Metanephros (tissue), 2 donors: ENCODE data around the gene ZNF689. TPM values are rescaled to one million over a fixed set of nuclear protein-coding genes. Genes with fewer than 3 reads are reported as not detected.

Experiments
- small RNA-seq: library from RNA; depleted of rRNA; stranded (forward); fragments of <200 nt; gene quantifications from one replicate; pipeline ENCODE3, GENCODE V24; 2014; ENCODE audit warnings: low replicate concordance
- total RNA-seq: library from RNA; depleted of rRNA; stranded (reverse); fragments of >200 nt; gene quantifications from one replicate; pipeline ENCODE4 v1.2.3, GENCODE V29; 2014

ZNF689 gene
- 10.0 TPM for total RNA-seq

DNA sequence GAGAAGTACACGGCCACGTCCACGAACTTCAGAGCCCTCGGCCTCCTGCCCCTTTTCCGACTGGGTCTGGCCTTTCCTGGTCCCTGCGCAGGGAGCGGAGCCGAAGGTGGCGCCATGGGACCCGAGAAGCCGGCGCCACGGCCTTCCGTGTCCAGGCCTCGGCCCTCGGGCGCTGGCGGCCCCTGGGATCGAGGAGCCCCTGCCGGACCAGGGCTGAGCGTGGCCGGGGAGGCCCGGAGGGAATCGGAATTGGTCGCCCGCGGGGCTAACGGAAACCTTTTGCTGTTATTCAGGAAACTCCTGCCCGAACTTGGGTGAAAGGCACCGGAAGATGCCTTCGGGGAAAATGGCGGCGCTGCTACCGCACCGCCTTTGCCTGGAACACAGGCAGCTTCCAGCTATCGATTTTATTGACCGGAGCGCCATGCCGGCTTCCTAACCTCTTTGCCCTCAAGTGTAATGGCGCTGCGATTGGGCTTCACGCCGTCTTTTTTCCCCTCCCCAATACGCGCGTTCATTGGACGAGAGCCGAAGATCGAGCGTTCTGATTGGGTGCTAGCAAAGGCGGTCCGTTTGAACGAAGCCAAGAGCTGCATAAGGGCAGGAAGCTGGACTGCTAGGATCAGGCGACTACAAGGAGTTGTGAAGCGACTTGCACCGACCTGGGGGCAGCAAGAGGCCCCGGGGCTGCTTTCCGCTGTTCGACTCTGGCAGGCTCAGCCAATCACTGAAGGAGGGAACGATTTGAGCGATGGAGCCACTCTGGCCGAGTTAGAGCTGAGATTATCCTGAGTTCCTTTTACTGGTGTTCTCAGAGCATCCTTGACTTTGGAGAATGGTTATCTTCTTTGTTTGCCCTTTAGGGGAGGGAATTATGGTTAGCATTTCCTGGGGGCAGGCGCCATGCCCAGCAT is at the start of gene ZNF689:
Gene ZNF689 (minus strand): TSS at position 464 of the 914 bp plus-strand sequence. CDS start 348 bp downstream, at position 116.

DNA sequence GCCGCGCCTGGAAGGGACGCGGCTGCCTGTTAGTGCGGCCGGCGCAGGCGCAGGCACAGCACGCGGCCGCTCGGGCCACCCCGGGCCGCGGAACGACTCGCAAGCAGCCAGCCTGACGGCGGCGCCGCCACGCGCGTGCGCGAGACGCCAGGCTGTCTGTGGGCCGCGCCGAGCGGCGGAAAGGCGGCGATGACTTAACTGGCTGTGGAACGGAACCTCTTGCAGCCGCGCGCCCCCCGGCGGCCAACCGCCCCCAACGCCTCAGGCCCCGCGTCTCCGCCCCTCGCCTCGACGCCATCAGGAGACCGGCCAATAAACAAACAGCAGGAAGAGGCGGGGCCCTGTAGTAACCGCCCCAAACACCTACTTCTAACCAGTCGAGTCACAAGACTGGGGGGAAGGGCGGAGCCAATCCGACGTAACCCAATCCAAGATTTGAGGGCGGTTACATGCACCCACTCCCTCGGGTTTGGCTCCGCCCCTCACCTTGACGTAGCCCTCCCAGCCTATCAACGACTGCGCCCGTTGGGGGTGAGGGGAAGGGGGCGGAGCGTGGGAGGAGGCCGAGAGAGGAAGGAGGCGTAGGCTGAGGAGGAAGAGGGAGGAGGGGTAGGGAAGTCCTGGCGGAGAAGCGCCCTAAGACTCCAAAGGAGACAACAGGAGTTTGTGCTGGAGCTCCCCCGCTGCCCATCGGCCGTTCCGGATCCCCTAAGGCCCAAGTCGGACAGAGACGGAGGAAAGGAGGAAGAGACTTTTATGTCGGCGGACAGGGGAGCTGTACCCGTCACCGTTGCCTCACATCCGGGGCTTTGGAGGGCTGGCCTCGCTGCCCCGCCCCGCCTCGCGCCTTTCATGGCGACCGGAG is 47.9 kb upstream of the ZNF689 start, which contains the start of gene FBRS:
Gene FBRS (plus strand): TSS at position 566 of the 865 bp plus-strand sequence. CDS start 1,088 bp downstream, outside the sequence.

DNA sequence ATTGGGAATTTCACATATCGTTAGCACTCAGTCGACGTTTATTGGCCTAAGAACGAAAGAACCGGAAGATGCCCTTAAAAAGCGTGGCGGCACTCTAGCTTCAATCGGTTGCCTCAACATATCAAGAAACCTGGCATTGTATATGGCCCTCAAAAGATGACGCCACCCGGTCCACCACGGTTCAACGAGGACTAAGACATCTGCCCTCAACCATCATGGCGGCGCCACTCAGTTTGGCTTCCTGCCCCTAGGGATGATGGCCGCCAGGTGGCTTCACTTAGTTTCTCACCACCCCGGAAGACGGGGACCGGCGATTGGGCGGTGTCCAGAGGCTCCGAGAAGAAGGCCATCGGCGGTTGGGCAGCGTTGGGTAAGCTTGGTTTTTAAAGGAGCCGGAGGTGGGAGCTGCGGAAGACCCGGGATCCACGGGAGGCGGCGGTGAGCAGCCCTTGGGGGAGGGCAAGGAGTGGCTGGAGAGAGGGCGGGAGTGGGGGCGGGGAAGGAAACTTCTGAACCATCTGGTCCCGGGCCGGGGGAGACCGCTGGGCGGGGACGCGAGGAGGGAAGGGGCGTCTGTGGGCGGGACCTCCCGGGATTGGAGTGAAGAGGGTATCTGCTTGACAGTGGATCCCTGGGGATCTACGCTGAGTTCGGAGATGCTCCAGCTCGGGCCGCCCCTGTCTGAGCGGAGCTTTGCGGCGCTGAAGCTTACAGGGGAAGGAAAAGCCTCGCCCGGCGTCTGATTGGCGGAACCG is 40.4 kb upstream of the ZNF689 start, which contains the start of gene PRR14:
Gene PRR14 (plus strand): TSS at position 592 of the 755 bp plus-strand sequence. CDS start 686 bp downstream, outside the sequence.

DNA sequence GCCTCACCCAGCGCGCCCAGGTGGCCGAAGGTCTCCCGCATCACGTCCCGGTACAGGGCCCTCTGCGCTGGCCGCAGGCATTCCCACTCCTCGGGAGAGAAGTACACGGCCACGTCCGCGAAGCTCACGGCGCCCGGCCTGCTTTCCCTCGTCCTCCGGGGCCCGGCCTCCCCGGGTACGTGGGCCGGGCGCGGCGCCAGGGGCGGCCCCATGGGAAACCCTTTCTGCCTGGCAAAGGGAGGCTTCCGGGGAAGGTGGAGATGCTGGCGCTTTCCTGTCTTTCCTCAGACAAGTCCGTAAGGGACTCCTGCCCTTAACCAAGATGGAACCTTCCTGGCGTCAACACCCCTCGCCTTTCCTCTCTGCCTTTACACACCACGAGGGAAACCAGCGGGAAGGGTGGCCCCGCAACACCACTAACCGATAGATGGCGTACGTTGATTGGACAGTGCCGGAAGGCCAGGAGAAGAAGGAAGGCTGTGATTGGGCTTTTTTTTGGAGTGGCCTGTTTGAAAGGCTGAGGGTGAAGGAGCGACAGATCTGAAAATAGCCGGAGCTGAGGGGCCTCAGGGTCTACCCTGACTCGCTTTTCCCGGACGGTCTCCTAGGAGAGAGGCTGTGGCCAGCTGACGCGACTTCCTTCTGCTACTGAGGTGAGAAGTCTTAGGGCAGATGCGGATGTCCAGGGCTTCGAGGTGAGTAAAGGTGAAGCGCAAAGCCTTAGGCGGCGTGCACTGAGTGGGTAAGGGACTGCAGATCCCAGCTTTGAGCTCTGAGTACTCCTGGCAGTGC is 24.6 kb downstream of the ZNF689 start, which contains the start of gene ZNF785:
Gene ZNF785 (minus strand): TSS at position 298 of the 792 bp plus-strand sequence. CDS start 86 bp downstream, at position 212.

DNA sequence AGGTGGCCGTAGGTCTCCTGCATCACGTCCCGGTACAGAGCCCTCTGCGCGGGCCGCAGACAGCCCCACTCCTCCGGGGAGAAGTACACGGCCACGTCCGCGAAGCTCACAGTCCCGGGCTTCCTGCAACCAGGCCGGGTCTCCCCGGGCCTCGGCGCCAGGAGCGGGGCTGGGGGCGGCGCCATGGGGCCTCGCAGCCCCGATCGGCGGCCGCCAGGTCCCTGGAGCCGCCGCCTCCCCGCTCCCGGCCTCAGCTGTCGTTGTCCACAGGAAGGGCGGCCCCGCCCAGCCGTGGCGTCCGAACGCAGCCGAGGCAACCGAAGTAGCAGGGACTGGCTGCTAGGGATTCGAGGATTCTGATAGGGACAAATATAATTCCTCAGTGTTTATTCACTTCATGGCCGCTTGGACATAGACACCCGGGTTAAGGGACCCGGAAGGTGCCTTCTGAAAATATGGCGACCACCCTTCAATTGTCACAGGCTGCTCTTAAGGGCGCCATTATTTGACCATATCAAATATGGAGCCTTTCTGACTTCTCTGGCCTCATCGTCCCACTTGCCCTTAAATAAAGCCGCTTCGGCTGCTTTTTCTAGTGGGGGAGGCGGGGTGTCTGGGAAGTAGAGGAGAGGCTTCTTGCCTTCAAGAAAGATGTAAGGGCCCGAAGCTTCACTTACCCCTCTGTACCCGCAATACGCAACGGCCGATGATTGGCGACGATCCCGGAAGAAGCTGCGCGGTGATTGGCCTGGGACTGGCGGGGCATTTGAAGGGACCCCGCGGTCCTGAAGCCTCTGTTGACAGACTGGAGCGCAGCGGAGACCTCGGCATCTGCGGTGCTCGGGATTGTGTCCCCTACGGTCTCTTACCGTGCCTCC is 38.5 kb downstream of the ZNF689 start, which contains the start of gene ZNF688:
Gene ZNF688 (minus strand): TSS at position 270 of the 878 bp plus-strand sequence. CDS start 85 bp downstream, at position 185.

DNA sequence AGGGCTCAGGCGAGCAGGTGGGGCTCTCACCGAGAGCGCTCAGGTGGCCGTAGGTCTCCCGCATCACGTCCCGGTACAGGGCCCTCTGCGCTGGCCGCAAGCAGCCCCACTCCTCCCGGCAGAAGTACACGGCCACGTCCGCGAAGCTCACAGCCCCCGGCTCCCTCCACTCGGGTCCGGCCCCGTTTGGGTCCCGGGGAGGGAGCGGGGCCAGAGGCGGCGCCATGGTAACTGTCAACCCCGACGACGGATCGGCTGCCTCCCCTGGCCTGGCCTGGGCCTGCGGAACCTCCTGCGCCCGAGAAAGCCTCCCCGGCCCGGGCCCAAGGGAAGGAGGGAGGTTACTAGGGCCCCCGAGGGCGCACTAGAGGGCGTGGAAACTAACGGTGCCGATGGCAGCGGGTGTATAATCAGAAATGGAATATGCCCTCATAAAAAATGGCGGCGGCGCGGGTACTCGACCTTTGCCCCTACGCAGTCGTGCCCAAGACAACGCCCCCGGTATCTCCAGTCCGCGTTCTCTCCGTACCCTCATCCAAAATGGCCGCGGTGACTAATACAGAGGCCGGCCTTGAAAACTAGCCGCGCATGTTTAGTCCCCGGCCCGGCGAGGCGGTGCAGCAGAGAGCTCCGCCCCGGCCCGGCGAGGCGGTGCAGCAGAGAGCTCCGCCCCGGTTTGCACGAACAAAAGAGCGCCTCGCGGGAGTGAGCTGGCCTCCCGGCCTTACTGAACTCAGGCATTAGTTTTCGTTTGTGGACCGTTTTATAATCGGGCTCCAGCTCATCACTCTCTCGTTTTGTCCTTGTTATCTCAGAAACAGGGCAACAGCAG is 52.0 kb downstream of the ZNF689 start, which contains the start of gene ZNF764:
Gene ZNF764 (minus strand): TSS at position 418 of the 832 bp plus-strand sequence. CDS start 192 bp downstream, at position 226.

Small RNA genes within 50 kb of the gene (small RNA-seq; reads per million reads assigned to genes)
- gene AC093249.1 (not detected), gene AC093249.4 (not detected)

Other genes with a start within 250 kb of the ZNF689 start
- gene TBC1D10B, start 239.9 kb downstream of the ZNF689 start, total RNA-seq, result 30.4 TPM
- 1,522 TPM for gene MYL11, start 235.6 kb downstream of the ZNF689 start, total RNA-seq
- 0.41 TPM for gene SEPTIN1, start 227.8 kb downstream of the ZNF689 start, total RNA-seq
- 11.4 TPM for gene ZNF48, start 215.0 kb downstream of the ZNF689 start, total RNA-seq
- gene ZNF771, start 202.8 kb downstream of the ZNF689 start, total RNA-seq, result 12.3 TPM
- 26.9 TPM for gene DCTPP1, start 180.4 kb downstream of the ZNF689 start, total RNA-seq
- gene SEPHS2, start 164.5 kb downstream of the ZNF689 start, total RNA-seq, result 47.6 TPM
- 9.5 TPM for gene ITGAL, start 137.6 kb downstream of the ZNF689 start, total RNA-seq
- 33.8 TPM for gene ZNF768, start 83.8 kb downstream of the ZNF689 start, total RNA-seq
- gene ZNF747, start 75.5 kb downstream of the ZNF689 start, total RNA-seq, result 16.9 TPM
- 14.5 TPM for gene ZNF764, start 52.0 kb downstream of the ZNF689 start, total RNA-seq
- 12.1 TPM for gene ZNF688, start 38.7 kb downstream of the ZNF689 start, total RNA-seq
- gene ZNF785, start 24.7 kb downstream of the ZNF689 start, total RNA-seq, result 20.3 TPM
- gene PRR14, start 40.6 kb upstream of the ZNF689 start, total RNA-seq, result 18.8 TPM
- 31.3 TPM for gene FBRS, start 48.0 kb upstream of the ZNF689 start, total RNA-seq
- gene SRCAP, start 88.8 kb upstream of the ZNF689 start, total RNA-seq, result 47.5 TPM
- 22.6 TPM for gene PHKG2, start 138.0 kb upstream of the ZNF689 start, total RNA-seq
- gene CFAP119, start 151.7 kb upstream of the ZNF689 start, total RNA-seq, result 7.0 TPM
- gene RNF40, start 151.9 kb upstream of the ZNF689 start, total RNA-seq, result 92.8 TPM
- gene ZNF629, start 176.8 kb upstream of the ZNF689 start, total RNA-seq, result 17.5 TPM